Measurements from ENCODE around the gene FAM3D. TPM values are rescaled to one million over a fixed set of nuclear protein-coding genes. Genes with fewer than 3 reads are reported as not detected.

Gene FAM3D
- total RNA-seq, 4 donors from 2014 or later: 243 to 431 (median 364) TPM

GRCh38 chr3:58670506-58671135 lies 4.0 kb upstream of the FAM3D start:
- DNase-seq: peak; percentile 63
- in situ Hi-C loops (cut with MboI; ENCODE audit: low pct_ligation_motif_present in 1 of 4, low pct_unique_long_range_greater_than_20kb in 1 of 4, low sequenced_read_pairs in 3 of 4) (no loop called here), intact Hi-C loops (cut with DNase I; ENCODE audit: low total_unique reads) (no loop called here)
- Histone ChIP-seq H3K4me3 (peak overlapping the region in 1 of 4 donors; percentile 4), H3K36me3 (no peaks in the 10 kb centered on the region), H3K4me1 (peaks cover 14 to 54% (median 46%) of the 10 kb centered on the region in 4 donors), H3K27me3 (no peaks in the 10 kb centered on the region), H3K27ac (peak overlapping the region; percentile 88 to 93 (median 90)), H3K9me3 (no peaks in the 10 kb centered on the region)
- TF ChIP-seq EP300 (IDR thresholded peaks at IDR 0.05; ENCODE audit: low read depth) (no peak), POLR2A (IDR thresholded peaks at IDR 0.05) (peak; percentile 52), POLR2AphosphoS5 (IDR thresholded peaks at IDR 0.05) (peak in 2 of 3 donors; percentile 42 to 45)
- TF ChIP-seq, protein P1, sequence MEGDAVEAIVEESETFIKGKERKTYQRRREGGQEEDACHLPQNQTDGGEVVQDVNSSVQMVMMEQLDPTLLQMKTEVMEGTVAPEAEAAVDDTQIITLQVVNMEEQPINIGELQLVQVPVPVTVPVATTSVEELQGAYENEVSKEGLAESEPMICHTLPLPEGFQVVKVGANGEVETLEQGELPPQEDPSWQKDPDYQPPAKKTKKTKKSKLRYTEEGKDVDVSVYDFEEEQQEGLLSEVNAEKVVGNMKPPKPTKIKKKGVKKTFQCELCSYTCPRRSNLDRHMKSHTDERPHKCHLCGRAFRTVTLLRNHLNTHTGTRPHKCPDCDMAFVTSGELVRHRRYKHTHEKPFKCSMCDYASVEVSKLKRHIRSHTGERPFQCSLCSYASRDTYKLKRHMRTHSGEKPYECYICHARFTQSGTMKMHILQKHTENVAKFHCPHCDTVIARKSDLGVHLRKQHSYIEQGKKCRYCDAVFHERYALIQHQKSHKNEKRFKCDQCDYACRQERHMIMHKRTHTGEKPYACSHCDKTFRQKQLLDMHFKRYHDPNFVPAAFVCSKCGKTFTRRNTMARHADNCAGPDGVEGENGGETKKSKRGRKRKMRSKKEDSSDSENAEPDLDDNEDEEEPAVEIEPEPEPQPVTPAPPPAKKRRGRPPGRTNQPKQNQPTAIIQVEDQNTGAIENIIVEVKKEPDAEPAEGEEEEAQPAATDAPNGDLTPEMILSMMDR (IDR thresholded peaks at IDR 0.05): no peak
- 33 to 39% methylated on average over 3 to 9 of the region's 9 CpGs for WGBS, 2 donors (ENCODE audit: low coverage in 1 of 2)

- peak overlapping the region; percentile 88 to 93 (median 90) for H3K27ac ChIP-seq
- in situ Hi-C loops (cut with MboI; ENCODE audit: low pct_ligation_motif_present in 1 of 4, low pct_unique_long_range_greater_than_20kb in 1 of 4, low sequenced_read_pairs in 3 of 4) (no loop called here), intact Hi-C loops (cut with DNase I; ENCODE audit: low total_unique reads) (no loop called here)
- H3K9me3 ChIP-seq: no peaks in the 10 kb centered on the region
- 39 to 66% methylated on average over 5 to 8 of the region's 8 CpGs for WGBS, 2 donors (ENCODE audit: low coverage in 1 of 2)
- peak; percentile 78 for DNase-seq
- peak in 2 of 3 donors; percentile 76 to 87 for TF ChIP-seq POLR2AphosphoS5 (IDR thresholded peaks at IDR 0.05)
- TF ChIP-seq POLR2A (IDR thresholded peaks at IDR 0.05): peak; percentile 75
- TF ChIP-seq, protein P1 (IDR thresholded peaks at IDR 0.05): no peak
- H3K4me1 ChIP-seq: peaks cover 14 to 64% (median 55%) of the 10 kb centered on the region in 4 donors
- no peaks in the 10 kb centered on the region for H3K27me3 ChIP-seq
- no peak overlapping the region for H3K4me3 ChIP-seq
- no peaks in the 10 kb centered on the region for H3K36me3 ChIP-seq
Observed at GRCh38 chr3:58668247-58668646, 1.7 kb upstream of the FAM3D start.

DNA sequence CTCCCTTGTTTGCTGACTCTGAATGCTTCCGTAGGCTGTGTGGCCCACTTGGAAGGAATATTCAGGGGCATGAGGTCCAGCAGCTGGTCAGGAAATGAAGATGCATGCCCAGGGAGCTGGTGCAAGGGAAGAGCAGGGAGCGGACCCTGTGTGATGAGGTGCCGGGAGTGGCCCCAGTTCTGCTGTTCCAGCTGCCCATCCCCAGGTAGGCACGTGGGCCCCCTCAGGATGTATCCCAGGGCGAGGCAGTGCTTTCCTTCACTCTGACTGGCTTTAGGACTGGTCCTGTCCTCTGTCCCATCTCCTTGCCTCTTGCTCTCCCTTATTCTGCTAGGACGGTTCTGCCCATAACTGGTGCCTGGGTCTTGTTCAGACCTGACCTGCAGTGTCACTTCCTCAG lies 1.1 kb upstream of the FAM3D start:
- Histone ChIP-seq H3K27ac (peak overlapping the region; percentile 88 to 93 (median 90)), H3K4me3 (no peak overlapping the region), H3K27me3 (no peaks in the 10 kb centered on the region), H3K9me3 (no peaks in the 10 kb centered on the region), H3K4me1 (peaks cover 14 to 68% (median 55%) of the 10 kb centered on the region in 4 donors), H3K36me3 (no peaks in the 10 kb centered on the region)
- WGBS, 2 donors (ENCODE audit: low coverage in 1 of 2): 52 to 83% methylated on average over 1 to 6 of the region's 6 CpGs
- TF ChIP-seq POLR2A (IDR thresholded peaks at IDR 0.05): no peak
- TF ChIP-seq, protein P1 (IDR thresholded peaks at IDR 0.05): no peak
- no peak for TF ChIP-seq EP300 (IDR thresholded peaks at IDR 0.05; ENCODE audit: low read depth)
- no peak for TF ChIP-seq POLR2AphosphoS5 (IDR thresholded peaks at IDR 0.05)
- intact Hi-C loops (cut with DNase I; ENCODE audit: low total_unique reads) (no loop called here), in situ Hi-C loops (cut with MboI; ENCODE audit: low pct_ligation_motif_present in 1 of 4, low pct_unique_long_range_greater_than_20kb in 1 of 4, low sequenced_read_pairs in 3 of 4) (no loop called here)
- DNase-seq: no peak

GRCh38 chr3:58667229-58667628 lies 655 bp upstream of the FAM3D start:
- Histone ChIP-seq H3K4me3 (no peak overlapping the region), H3K27ac (peak overlapping the region; percentile 88 to 93 (median 90)), H3K36me3 (no peaks in the 10 kb centered on the region), H3K27me3 (no peaks in the 10 kb centered on the region), H3K9me3 (no peaks in the 10 kb centered on the region), H3K4me1 (peaks cover 14 to 70% (median 52%) of the 10 kb centered on the region in 4 donors)
- WGBS, 2 donors (ENCODE audit: low coverage in 1 of 2): 56 to 65% methylated on average over 1 of the region's 1 CpG
- no peak for TF ChIP-seq EP300 (IDR thresholded peaks at IDR 0.05; ENCODE audit: low read depth)
- TF ChIP-seq, protein P1 (IDR thresholded peaks at IDR 0.05): no peak
- TF ChIP-seq POLR2A (IDR thresholded peaks at IDR 0.05): no peak
- TF ChIP-seq POLR2AphosphoS5 (IDR thresholded peaks at IDR 0.05): no peak
- intact Hi-C loops (cut with DNase I; ENCODE audit: low total_unique reads): no loop called here
- in situ Hi-C loops (cut with MboI; ENCODE audit: low pct_ligation_motif_present in 1 of 4, low pct_unique_long_range_greater_than_20kb in 1 of 4, low sequenced_read_pairs in 3 of 4): no loop called here
- DNase-seq: no peak
